KBM-7 (cell line): ENCODE data around the gene HS3ST2.

Experiments
- DNase-seq: peaks from one replicate; pipeline ENCODE4 v3.0.0-alpha.2; 2015
- in situ Hi-C: fragments of 300-500 bp; cut with MboI; formaldehyde crosslinking; loops from 2 replicates; pipeline ENCODE4 v1.14.3; 2020; ENCODE audit warnings: low sequenced_read_pairs, low pct_unique_long_range_greater_than_20kb, mixed read lengths

Gene HS3ST2

DNA sequence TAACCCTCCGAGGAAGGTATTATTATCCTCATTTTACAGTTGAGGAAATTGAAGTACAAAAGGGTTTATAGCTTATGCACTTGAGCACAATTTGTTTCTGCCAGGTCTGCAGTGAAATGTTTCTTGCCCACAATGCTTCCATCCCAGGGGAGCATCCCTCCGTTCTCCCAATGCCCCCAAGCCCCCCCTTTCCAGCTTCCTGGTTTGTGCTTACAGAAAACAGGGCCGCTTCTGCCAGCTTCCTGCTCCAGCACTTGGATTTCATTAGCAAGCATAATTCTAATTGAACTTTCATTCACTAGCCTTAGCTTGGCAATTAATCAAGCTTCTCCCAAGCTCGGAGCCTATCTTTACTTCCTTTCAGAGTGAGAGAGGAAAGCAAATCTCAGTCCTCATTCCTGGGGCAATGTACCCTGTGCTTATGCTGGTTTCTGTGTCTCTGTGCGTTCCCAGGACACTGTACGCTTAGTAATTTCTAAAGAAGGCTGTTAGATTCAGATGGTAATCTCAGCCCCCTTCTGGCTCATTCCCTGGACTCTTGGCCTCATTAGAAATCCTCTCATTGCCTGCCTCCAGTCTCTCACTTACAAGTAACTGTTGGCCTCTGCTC, 141.6 kb downstream of the HS3ST2 start:
- in situ Hi-C loops: no loop called here

DNA sequence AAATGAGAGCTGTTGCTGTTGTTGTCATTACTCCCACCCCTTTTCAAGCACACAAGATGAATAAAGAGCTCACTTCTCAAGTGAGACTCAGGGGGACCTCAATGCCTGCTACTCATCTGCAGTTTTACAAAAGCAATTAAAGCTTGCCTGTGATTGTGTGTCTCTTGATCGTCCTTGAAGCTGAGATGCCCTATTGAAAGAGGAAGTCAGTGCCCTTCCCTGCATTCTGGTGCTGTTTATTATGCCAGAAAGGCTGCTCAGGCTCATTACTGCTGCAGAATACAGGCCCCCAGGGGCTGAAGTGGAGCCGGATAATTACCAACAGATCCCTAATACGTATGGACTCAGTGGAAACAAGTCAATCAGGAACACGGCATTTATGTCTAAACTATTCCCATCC, 147.2 kb downstream of the HS3ST2 start:
- DNase-seq: no peak
- in situ Hi-C loops: no loop called here

More for the DNA sequence above, 141.6 kb downstream of the HS3ST2 start:
- no peak for DNase-seq

DNA sequence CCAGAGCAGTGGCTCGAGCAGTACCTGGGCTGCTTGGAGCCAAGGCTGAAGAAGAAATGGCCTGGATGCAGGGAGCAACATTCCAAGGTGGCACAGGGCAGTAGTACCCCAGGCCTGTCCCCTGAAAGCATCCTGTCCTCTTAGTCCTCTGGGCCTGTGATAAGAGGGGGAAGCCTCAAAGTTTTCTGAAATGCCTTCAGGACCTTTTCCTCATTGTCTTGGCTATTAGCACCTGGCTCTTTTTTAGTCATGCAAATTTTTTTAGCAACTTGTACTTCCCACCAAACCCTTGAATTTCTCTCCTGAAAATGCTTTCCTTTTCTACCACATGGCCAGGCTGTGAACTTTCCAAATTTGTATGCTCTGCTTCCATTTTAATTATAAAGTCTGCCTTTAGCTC, 148.9 kb downstream of the HS3ST2 start:
- no peak for DNase-seq
- in situ Hi-C loops: no loop called here
